Activated CD4-positive, alpha-beta T cell treated with anti-CD3 and anti-CD28 coated beads, Interleukin-2, amount 50 U/mL, for 1 hour (primary cell): ENCODE measurements around the gene DUSP6.

ENCODE experiments used
- DNase-seq: peaks from one replicate; pipeline ENCODE4 v3.0.0-alpha.2; 2020

The DUSP6 gene

DNA sequence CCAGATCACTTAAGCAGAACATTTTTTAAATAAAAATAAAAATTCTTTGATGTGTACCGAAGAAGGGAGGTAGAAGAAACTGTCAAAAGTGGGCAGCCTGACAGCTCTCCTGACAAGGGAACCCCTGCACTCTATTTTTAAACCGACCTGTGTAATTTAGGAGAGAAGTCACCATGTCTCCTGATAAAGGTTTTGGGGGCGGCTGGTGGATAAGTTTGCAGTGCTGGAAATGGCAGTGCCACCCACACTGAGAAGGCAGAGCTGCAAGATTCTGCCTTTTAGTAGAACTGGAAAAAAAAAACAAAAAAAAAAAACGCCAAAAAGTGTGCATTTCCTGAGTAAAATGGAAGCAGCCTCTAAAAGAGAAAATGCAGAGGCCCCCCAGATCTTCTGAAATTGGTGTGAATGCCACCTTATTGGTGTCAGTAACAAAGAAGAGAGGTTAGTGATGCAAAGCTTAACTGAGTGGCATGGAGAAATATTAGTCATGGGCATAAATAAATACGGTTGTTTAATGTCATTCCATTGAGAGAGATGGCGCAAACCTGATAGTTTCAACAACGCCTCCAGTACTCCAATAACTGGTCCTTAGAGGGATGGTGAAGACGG, 24.7 kb downstream of the DUSP6 start:
- no peak for DNase-seq

- DNase-seq = no peak
Observed at GRCh38 chr12:89326239-89327040, 25.9 kb downstream of the DUSP6 start.

- DNase-seq = no peak
Observed at GRCh38 chr12:89325495-89325894, 26.8 kb downstream of the DUSP6 start.

DNA sequence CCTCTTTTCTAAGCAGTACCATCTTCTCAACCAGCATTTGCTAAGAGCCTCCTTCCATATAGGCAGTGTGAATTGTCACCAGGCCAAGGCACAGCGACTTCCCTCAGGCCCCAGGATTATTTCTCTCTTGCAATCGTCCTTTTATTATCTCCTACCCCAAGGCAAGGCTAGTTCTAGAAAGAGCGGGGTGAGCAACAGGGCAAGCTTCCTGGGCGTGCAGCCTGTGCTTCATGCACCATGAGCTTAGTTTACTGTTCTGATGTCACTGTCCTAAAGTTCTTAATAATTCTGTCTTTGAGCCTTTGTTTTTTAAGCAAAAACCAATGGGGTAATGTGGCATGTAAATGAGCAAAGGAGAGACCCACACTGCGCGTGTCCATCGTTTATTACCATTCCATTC, 27.9 kb downstream of the DUSP6 start:
- no peak for DNase-seq

DNA sequence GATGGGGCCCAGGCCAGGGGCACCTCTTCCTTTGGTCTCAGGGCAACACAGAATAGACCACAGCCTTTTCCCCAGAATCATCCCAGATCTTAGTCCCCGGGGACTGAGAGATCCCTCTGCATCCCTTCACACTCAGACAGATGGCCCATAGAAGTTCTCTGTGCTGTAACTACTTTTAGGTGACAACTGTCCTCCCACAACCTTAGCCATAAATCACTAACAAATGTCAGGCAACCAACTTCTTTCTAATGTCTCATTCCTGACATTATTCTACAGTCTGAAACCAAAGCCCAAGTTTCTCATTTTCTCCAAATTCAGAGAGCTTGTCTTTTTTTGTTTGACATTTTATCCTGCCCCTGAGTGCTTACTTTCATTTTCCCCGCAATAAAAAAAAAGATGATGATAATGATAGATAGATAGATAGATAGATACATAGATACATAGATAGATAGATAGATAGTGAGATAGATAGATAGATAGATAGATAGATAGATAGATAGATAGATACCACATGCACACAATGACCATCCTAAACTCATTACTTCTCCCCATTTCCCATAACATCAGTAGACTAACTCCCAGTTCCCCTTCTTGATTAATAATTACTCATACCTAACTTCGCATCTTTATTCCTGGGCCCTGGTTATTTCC, 28.6 kb downstream of the DUSP6 start:
- DNase-seq = no peak

GRCh38 chr12:89320735-89321134, 31.6 kb downstream of the DUSP6 start:
- no peak for DNase-seq

DNA sequence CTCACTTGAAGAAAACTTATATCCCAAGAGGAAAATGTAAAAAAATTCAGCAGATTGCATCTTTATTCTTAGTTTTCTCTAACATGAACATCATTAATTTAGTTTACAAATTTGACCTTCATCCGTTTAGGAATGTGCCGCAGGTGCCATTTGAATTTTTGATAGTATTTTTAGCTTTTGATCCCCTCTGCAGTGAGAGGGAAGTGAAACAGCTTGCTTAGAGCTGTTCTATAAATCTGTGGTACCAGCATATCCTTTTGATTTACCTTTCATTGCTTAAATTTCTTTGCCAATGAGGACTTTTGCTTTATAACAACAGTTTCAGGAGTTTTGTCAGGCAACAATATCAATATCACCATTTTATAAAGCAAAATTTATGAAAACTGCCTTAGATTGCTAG, 32.7 kb downstream of the DUSP6 start:
- DNase-seq = no peak

DNA sequence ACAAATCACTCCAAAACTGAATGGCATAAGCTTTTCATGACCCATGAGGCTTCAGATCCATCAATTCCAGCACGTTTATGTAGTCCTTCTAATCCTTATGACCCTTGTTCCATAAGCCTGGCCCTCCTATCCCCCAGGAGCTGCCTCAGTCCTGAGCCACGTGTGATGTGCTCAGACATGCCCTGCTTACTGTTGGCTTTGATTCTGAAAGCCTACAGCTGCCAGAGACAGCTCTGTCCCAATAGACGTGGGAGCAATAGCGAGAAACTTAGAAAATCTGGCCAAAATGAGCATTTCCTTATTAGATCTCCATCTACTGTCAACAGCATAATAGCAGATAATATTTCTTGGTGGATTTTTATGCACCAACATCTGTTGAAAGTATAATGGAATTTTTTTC, 33.2 kb downstream of the DUSP6 start:
- no peak for DNase-seq

DNA sequence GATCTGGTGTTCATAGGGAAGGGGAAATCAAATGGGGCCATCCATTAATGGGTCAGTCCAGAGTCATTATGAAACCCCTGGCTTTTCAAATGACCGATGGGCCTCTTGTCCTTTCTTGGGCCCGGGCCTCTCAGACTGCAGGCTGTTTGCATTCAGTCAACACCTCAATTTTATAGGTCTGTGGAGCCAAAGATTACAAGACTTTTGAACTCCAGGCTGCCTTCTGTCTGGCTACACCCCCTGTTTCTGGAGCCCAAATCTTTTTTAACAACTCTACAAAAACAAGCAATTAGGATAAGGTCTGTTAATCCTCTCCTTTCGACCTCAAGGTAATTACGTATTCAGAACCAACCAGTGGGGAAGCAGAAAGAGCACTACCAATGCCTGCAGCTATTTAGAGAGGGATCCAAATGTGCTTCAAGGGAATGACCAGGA, 35.6 kb downstream of the DUSP6 start:
- DNase-seq = no peak

DNA sequence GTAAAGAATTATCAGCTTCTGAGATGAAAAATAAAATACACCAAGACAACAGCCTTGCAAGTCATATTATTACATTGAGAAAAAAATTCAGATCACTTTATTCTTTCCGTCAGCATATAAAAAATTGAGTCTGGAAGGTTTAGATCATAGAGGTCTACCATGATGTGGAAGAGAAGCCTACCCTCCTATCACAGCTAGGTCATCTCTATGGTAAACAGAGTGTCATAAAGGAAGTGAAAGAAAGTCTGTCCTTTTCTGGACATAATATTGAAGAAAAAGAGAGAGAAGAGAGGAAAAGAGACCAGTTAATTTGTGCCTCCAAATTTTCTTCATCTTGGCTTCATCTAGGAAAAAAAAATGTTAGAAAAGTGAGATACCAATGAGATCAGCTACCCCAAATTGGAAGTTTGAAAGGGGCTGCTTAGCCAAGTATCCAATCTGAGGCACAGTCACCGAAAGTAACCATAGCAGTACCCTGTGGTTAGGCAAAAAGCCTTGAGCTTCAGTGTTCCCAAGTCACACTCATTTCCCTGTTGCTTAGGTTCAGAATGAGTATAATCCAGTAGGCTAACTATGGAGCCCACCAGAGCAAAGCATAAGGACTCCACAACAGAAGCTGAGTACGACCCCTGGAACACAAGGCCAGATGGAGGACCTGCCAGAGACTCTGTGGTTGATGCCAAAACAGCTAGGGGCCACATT, 38.1 kb downstream of the DUSP6 start:
- no peak for DNase-seq

GRCh38 chr12:89311703-89312293, 40.5 kb downstream of the DUSP6 start:
- no peak for DNase-seq

- DNase-seq = no peak
Observed at GRCh38 chr12:89309815-89310214, 42.5 kb downstream of the DUSP6 start.

GRCh38 chr12:89309440-89309802, 42.9 kb downstream of the DUSP6 start:
- no peak for DNase-seq

DNA sequence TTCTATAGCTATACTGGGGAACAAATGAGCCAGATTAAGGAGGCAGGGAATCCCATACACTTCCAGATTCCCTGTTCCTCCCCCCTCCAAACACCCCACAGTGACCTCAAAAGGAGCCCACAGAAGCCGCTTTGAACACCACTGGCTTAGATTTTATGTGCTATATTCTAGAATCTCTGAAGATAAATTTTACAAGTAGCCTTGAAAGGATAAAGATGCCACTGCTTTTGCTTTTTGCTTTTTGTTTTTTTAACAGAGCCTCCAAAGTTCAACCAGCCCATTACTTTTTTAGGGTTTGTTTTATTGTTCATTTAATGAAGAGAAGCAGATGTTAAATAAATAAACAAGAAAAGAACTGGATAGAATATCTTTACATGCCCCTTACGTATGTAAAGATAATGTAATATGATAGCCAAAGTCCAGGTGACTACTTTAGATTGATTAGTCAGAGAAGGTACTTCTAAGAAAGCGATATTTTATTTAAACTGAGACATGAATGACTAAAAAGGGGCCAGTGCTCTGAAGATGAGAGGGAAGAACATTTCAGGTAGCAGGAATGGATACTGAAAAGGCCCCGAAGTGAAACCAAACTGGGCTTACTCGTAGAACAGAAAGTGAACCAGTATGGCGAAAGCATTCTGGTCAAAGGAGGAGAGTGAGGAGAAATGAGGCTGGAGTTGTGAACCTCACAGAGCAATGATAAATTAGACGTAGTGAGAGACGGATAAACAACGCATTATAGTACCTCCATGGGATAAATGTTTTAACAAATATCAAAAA, 44.6 kb downstream of the DUSP6 start:
- no peak for DNase-seq

DNA sequence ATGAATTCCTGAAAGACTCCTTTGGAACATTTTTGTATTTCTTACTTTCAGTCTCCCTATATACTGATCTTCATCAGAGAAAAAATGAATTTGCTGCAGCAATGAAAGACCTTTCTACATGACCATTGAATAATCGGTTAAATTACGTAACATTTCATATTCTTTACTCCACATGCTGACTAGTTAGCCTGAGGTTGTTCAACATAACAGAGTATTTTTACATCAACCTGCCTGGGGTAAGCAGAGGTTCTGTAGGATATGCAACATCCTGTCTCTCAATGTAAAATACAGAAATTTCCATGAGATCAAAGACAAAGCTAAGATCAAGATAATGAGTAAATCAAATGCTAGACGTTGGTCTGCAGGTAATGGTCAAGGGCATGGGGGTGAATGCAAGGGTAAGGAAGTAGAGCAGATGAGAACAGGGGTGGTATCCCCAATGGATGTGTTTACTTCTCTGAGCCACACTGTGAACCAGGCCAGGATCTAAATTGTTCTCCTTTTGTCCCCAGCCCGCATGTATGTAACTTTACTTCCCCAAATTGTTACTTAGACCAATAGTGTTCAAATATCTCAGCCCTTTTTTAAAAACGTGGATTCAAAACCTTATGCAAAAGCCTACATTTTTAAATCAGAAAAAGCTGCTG, 45.4 kb downstream of the DUSP6 start:
- DNase-seq = no peak

GRCh38 chr12:89305373-89305772, 46.9 kb downstream of the DUSP6 start:
- no peak for DNase-seq

- DNase-seq = no peak
Observed at GRCh38 chr12:89299931-89300330, 52.4 kb downstream of the DUSP6 start.

- DNase-seq = no peak
Observed at GRCh38 chr12:89299417-89299816, 52.9 kb downstream of the DUSP6 start.
